GM19240 (cell line): ENCODE measurements around the gene ZNF385C.

Source experiments
- DNase-seq: peaks from one replicate; pipeline ENCODE4 v3.0.0; 2011; ENCODE audit warnings: low spot score; ENCODE audit not compliant: insufficient read length

ZNF385C gene

GRCh38 chr17:42051645-42052044, 46.6 kb downstream of the ZNF385C start:
- no peak for DNase-seq

GRCh38 chr17:42051013-42051400, 47.3 kb downstream of the ZNF385C start:
- DNase-seq: no peak

- DNase-seq: peak; percentile 64
These were observed 47.8 kb downstream of the ZNF385C start, which contains the start of gene C17orf113 for GRCh38 chr17:42050393-42051012. Gene C17orf113, minus strand, starts transcription at chr17:42050601. Its CDS starts 7,225 bp downstream, at chr17:42043376.

GRCh38 chr17:42049834-42050392, 48.4 kb downstream of the ZNF385C start:
- no peak for DNase-seq

- DNase-seq: no peak
These were observed 50.9 kb downstream of the ZNF385C start for GRCh38 chr17:42047343-42047742.

GRCh38 chr17:42045719-42046118, 52.6 kb downstream of the ZNF385C start:
- DNase-seq: no peak

GRCh38 chr17:42042598-42043319, 55.5 kb downstream of the ZNF385C start:
- DNase-seq: no peak

- DNase-seq: no peak
These were observed 56.7 kb downstream of the ZNF385C start for GRCh38 chr17:42041619-42042018.

- DNase-seq: no peak
These were observed 57.5 kb downstream of the ZNF385C start for GRCh38 chr17:42040818-42041217.

- DNase-seq: no peak
These were observed 58.2 kb downstream of the ZNF385C start for GRCh38 chr17:42039794-42040763.

- no peak for DNase-seq
These were observed 59.9 kb downstream of the ZNF385C start for GRCh38 chr17:42038221-42038973.

GRCh38 chr17:42034059-42034458, 64.2 kb downstream of the ZNF385C start:
- DNase-seq: no peak

GRCh38 chr17:42031584-42031983, 66.7 kb downstream of the ZNF385C start:
- DNase-seq: no peak

- DNase-seq: no peak
These were observed 69.5 kb downstream of the ZNF385C start for GRCh38 chr17:42028791-42029127.

- DNase-seq: no peak
These were observed 70.1 kb downstream of the ZNF385C start for GRCh38 chr17:42027961-42028790.

GRCh38 chr17:42027590-42027889, 70.7 kb downstream of the ZNF385C start:
- no peak for DNase-seq

- no peak for DNase-seq
These were observed 71.2 kb downstream of the ZNF385C start for GRCh38 chr17:42026857-42027589.

GRCh38 chr17:42025936-42026335, 72.3 kb downstream of the ZNF385C start:
- DNase-seq: no peak

- no peak for DNase-seq
These were observed 73.1 kb downstream of the ZNF385C start for GRCh38 chr17:42025191-42025579.
